ENCODE measurements around the gene EXOC4.

GRCh38 chr7:133629701-133630100, 376.8 kb downstream of the EXOC4 start:
- TF ChIP-seq CTCF (IDR thresholded peaks at IDR 0.05) (no peak), POLR2A (IDR thresholded peaks at IDR 0.05) (no peak)
